K562 (cell line): Measurements from ENCODE around the gene MLXIPL. TPM values are rescaled to one million over a fixed set of nuclear protein-coding genes. Genes with fewer than 3 reads are reported as not detected.

Experiments
- CEBPB ChIP-seq: fragments of 450-650 bp; IDR thresholded peaks from 2 replicates; pipeline ENCODE4 v1.6.1; 2016; ENCODE audit warnings: missing genetic modification characterization, missing compliant biosample characterization
- EWSR1 ChIP-seq: fragments of 450-650 bp; IDR thresholded peaks from 2 replicates; pipeline ENCODE4 v1.6.1; 2018; ENCODE audit warnings: borderline replicate concordance, mild to moderate bottlenecking, low read depth, moderate library complexity; ENCODE audit not compliant: partially characterized antibody
- HNRNPK ChIP-seq: fragments of 200-400 bp; formaldehyde crosslinking; IDR thresholded peaks from one replicate; pipeline ENCODE4 v1.6.1; 2018; ENCODE audit warnings: mild to moderate bottlenecking, low read depth, low read length; ENCODE audit not compliant: poor library complexity, severe bottlenecking
- IRF1 ChIP-seq: sonication (generic); formaldehyde crosslinking; IDR thresholded peaks from 2 replicates; pipeline ENCODE4 v1.8.0; 2022; ENCODE audit warnings: missing genetic modification reagents, mild to moderate bottlenecking, borderline replicate concordance
- JUND ChIP-seq, 2 experiments: IDR thresholded peaks; 2 replicates in 1 of 2; 3 replicates in 1 of 2; pipeline ENCODE4 v1.6.1; 2011; ENCODE audit warnings: borderline replicate concordance in 2 of 2, low read depth in 2 of 2, low read length in 2 of 2, improper control_type of control experiment in 1 of 2, missing biosample characterization in 1 of 2, missing genetic modification characterization in 1 of 2, missing genetic modification reagents in 1 of 2
- MYBL2 ChIP-seq, 2 experiments: fragments of 450-650 bp in 1 of 2; sonication (generic) in 1 of 2; formaldehyde crosslinking in 1 of 2; IDR thresholded peaks; 2 replicates each; pipeline versions ENCODE4 v1.6.1 to v1.8.1; 2017 to 2022; ENCODE audit warnings: borderline replicate concordance in 1 of 2, inconsistent platforms in 1 of 2, low read depth in 1 of 2, mild to moderate bottlenecking in 1 of 2, missing genetic modification reagents in 1 of 2, moderate library complexity in 1 of 2
- RBBP5 ChIP-seq: fragments of 200-600 bp; sonication (generic); IDR thresholded peaks from 2 replicates; pipeline ENCODE4 v1.6.1; 2012; ENCODE audit warnings: borderline replicate concordance, mild to moderate bottlenecking, low read length, control low read depth, inconsistent platforms; ENCODE audit not compliant: insufficient read depth, poor library complexity, severe bottlenecking
- RBM22 ChIP-seq: fragments of 200-400 bp; formaldehyde crosslinking; IDR thresholded peaks from 2 replicates; pipeline ENCODE4 v1.6.1; 2018; ENCODE audit warnings: low read length, low read depth; ENCODE audit not compliant: poor library complexity, severe bottlenecking
- RBM25 ChIP-seq: fragments of 200-400 bp; formaldehyde crosslinking; IDR thresholded peaks from 2 replicates; pipeline ENCODE4 v1.6.1; 2018; ENCODE audit warnings: low read length, low read depth, moderate library complexity; ENCODE audit not compliant: severe bottlenecking
- SMAD2 ChIP-seq: fragments of 150-350 bp; IDR thresholded peaks from 2 replicates; pipeline ENCODE4 v1.6.1; 2014; ENCODE audit warnings: low read depth, mild to moderate bottlenecking, low read length
- SREBF2 ChIP-seq: sonication (generic); formaldehyde crosslinking; IDR thresholded peaks from 2 replicates; pipeline ENCODE4 v1.4.0; 2020; ENCODE audit warnings: mild to moderate bottlenecking, missing genetic modification reagents
- SRSF3 ChIP-seq: fragments of 200-400 bp; formaldehyde crosslinking; IDR thresholded peaks from 2 replicates; pipeline ENCODE4 v1.6.1; 2016; ENCODE audit warnings: mild to moderate bottlenecking, low read length, moderate library complexity; ENCODE audit not compliant: insufficient read depth
- ZBTB40 ChIP-seq, 2 experiments: fragments of 450-650 bp in 1 of 2; sonication (generic) in 1 of 2; formaldehyde crosslinking in 1 of 2; IDR thresholded peaks; 2 replicates each; pipeline versions ENCODE4 v1.7.1 to v1.9.0; 2016 to 2022; ENCODE audit warnings: inconsistent platforms in 1 of 2, mild to moderate bottlenecking in 1 of 2, missing genetic modification reagents in 1 of 2
- polyA plus RNA-seq, 8 experiments: library from polyadenylated mRNA; depleted of rRNA in 4 of 8; stranded (reverse) in 5 of 8; unstranded in 3 of 8; fragments of >200 nt; fragmentation: Nextera tagmentation in 2 of 8; fragmentation: Illumina TruSeq in 1 of 8; extraction: Ambion mirVana in 2 of 8; extraction: Trizol in 1 of 8; gene quantifications; 2 replicates each; pipeline versions ENCODE4 v1.2.1 to v1.2.3, GENCODE V29; 2011 to 2014; ENCODE audit warnings: inconsistent platforms in 1 of 8, missing spikeins in 1 of 8
- total RNA-seq, 7 experiments: library from RNA; depleted of rRNA in 6 of 7; stranded (reverse); fragments of >200 nt in 6 of 7; fragmentation: Illumina TruSeq in 2 of 7; extraction: Trizol in 2 of 7; gene quantifications; 2 replicates each; pipeline versions ENCODE4 v1.2.1 to v1.2.3, GENCODE V29; 2011 to 2021; ENCODE audit warnings: low replicate concordance in 1 of 7

MLXIPL gene
- total and polyA plus RNA-seq, 9 of the 15 experiments (the other 6 are each of a cell fraction or from before 2014, with no cell fraction given), result 0.11 to 18.4 (median 1.4) TPM

- TF ChIP-seq SRSF3 (no peak), EWSR1 (no peak), RBM25 (no peak), HNRNPK (no peak), MYBL2 (IDR thresholded peaks at IDR 0.05; ENCODE audit: low read depth) (no peak), MYBL2 (CRISPR knock-in tag; IDR thresholded peaks at IDR 0.05; ENCODE audit: borderline replicate concordance) (no peak), JUND (IDR thresholded peaks at IDR 0.05; ENCODE audit: borderline replicate concordance, low read depth, low read length) (no peak), JUND (tag; IDR thresholded peaks at IDR 0.05; ENCODE audit: borderline replicate concordance, low read depth, low read length) (no peak), ZBTB40 (IDR thresholded peaks at IDR 0.05) (0 out of 2 replicates have a peak, but pooled peaks have one; percentile 45), ZBTB40 (CRISPR knock-in tag; IDR thresholded peaks at IDR 0.05) (no peak), IRF1 (CRISPR knock-in tag) (no peak), SREBF2 (CRISPR knock-in tag) (no peak), CEBPB (tag) (peak; percentile 90), SMAD2 (no peak), RBM22 (no peak), RBBP5 (no peak)
Observed at GRCh38 chr7:73622909-73623797, 1.2 kb downstream of the MLXIPL start (continued).
